Posterior cingulate gyrus (tissue), 11 donors: Measurements from ENCODE around the gene PHF11.

Experiments
- DNase-seq, 10 donors: peaks; one replicate each; pipeline versions ENCODE4 v3.0.0 to v3.0.0-alpha.2; 2020 to 2021; ENCODE audit warnings: mixed read lengths in 3 of 10
- intact Hi-C: fragments of 100-400 bp; cut with DNase I; formaldehyde crosslinking; loops from one replicate; pipeline ENCODE4 v1.15.1; 2023

The PHF11 gene

DNA sequence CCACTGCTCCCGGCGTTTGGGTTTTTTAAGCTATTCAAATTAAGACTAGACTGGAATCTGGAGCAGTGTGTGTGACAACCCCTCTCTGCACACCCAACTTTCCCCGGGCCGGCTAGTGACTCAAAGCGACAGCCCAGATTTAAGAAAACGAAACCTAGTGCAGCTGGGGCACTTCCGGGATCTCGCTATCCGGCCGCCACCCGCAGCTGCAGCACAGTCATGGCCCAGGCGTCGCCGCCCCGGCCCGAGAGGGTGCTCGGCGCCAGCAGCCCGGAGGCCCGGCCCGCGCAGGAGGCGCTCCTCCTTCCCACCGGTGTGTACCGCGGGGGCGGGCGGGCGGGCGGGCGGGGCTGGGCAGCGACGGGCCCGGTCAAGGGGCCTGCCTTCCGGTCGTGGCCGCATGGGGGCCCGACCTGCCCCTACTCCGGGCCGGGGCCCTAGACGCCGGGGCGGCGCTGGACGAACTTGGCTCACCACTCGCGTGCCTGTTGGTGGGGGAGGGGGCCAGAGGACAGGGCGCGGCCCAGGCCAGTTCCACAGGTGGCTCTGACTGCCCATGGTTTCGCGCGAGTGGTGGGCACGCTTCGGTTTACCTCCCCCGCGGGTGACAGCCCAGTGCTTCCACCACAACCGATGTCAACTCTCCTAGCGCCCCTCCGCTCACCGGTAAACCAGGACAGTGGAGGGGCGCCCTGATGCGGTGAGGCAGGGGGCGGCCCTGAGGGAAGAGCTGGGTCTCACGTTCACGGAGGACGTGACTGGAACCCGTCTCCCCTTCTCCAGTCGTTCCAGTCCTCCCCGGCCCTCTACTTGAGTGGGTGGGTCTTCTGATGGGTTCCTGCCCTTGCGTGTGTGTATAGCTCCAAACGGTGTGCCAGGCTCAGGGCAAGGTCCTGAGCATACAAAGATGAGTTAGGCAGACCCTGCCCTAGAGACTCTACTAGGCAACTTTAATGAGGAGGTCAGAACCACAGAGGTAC, at the start of gene PHF11:
TSS of gene PHF11 (plus strand) at position 171 of the 980 bp plus-strand sequence. CDS start at position 220, 49 bp downstream.
- intact Hi-C loops = loop anchor here (10.0 kb wide), 1 partner anchor 89 kb away; the partner anchor contains the start of gene RCBTB1
- peak; percentile 32 to 95 (median 61) for DNase-seq

GRCh38 chr13:49446473-49446872, 49.3 kb upstream of the PHF11 start:
- intact Hi-C loops = loop anchor here (5.0 kb wide), 1 partner anchor 46 kb away; no protein-coding TSS in a partner anchor
- no peak for DNase-seq

GRCh38 chr13:49448753-49449152, 47.0 kb upstream of the PHF11 start:
- DNase-seq = no peak
- intact Hi-C loops = loop anchor here (5.0 kb wide), 1 partner anchor 44 kb away; no protein-coding TSS in a partner anchor

DNA sequence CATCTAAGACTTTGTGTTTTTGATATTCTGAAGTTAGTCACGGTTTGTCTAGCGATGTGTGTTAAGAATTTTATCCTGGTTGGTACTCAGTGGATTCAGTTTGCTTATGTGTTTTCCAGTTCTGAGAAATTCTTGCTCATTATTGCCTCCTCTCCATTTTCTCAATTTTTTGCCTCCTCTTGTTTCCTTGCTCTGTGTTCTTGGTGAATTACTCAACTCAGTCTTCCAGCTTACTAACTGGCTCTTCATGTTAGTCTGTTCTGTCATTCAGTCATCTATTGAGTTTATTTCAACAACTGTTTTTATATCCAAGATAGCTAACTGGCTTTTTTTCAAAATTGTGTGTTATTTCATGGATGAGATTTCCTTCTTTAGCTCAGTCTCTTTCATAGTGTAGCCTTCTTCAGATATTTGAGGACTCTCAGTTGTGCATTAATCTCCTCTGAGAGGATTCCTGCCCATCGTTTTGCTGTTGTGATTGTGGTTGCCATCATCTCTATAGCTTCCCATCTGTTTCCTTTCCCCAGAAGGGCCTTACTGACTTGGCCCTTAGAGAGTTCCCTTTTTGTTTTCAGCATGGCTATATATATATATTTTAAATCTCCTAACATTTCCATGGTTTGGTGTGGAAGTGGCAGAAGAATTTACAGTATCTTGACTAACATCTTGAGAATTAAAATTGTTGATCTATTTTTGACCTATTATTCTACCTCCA, 45.5 kb upstream of the PHF11 start:
- intact Hi-C loops = no loop called here
- no peak for DNase-seq

- intact Hi-C loops = no loop called here
- DNase-seq = no peak
Observed at GRCh38 chr13:49452725-49453457, 42.9 kb upstream of the PHF11 start.

DNA sequence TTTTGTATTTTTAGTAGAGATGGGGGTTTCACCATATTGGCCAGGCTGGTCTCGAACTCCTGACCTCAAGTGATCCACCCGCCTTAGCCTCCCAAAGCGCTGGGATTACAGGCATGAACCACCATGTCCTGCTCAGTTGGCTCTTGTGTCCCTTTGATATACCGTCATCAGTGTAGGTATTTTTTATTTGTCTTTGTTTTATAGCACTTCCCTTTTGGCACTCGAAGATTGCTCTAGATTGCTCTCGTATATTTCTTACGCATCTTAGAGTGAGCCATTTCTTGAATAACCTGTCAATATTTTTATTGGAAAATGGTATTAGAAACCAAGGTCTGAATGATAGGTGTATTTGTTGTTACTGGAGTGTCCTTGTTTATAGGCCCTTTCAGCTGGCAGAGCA, 42.3 kb upstream of the PHF11 start:
- no peak for DNase-seq
- intact Hi-C loops = no loop called here

- intact Hi-C loops = no loop called here
- no peak for DNase-seq
Observed at GRCh38 chr13:49454388-49455006, 41.3 kb upstream of the PHF11 start.

DNA sequence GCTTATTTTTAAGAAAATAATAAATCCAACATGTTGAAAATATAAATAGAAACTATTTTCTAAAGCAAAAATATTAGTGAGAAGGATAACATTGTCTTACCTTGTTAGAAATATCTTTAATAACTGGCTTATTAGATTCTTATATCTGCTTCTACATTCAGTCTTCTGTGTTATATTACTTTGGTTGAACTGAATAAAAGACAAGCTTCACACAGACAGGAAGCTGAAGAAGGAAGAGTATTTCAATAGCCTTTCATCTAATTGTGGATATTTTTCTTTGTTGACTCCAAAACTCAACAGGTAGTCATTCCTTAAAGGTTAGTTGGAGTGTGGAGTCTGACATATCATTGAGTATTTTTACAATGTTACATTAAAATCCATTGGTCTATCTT, 40.8 kb upstream of the PHF11 start:
- no peak for DNase-seq
- intact Hi-C loops = no loop called here

GRCh38 chr13:49456156-49456555, 39.6 kb upstream of the PHF11 start:
- intact Hi-C loops = no loop called here

GRCh38 chr13:49457221-49457620, 38.5 kb upstream of the PHF11 start:
- intact Hi-C loops = no loop called here
- DNase-seq = no peak

More at GRCh38 chr13:49456156-49456555, 39.6 kb upstream of the PHF11 start:
- no peak for DNase-seq

- DNase-seq = no peak
- intact Hi-C loops = no loop called here
Observed at GRCh38 chr13:49459580-49459979, 36.2 kb upstream of the PHF11 start.

- no peak for DNase-seq
- intact Hi-C loops = no loop called here
Observed at GRCh38 chr13:49464085-49464484, 31.7 kb upstream of the PHF11 start.

DNA sequence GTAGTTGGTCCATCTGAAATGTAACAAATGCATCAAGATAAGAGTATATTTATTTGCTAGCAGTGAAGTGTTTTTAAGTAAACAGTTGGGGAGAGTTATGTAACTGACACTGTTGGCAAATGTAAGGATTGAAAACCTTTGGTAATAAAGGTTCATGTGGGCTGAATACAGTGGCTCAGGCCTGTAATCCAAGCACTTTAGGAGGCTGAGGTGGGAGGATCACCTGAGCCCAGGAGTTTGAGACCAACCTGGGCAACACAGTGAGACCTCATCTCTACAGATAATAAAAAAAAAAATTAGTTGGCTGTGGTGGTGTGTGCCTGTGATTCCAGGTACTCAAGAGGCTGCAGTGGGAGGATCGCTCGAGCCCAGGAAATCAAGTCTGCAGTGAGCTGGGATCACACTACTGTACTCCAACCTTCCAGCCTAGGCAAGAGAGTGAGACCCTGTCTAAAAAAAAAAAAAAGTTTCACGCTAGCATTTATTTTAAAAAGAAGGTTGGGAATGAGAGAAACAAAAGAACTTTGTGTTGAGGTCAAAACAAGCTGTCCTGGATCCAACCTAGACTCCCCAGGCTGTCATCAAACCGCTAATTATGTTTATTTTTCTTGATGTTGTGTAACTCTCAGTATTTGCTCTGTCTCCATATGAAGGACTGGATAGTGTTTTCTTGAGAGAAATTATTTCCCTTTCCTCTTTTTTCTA, 31.0 kb upstream of the PHF11 start:
- intact Hi-C loops = no loop called here
- DNase-seq = no peak

DNA sequence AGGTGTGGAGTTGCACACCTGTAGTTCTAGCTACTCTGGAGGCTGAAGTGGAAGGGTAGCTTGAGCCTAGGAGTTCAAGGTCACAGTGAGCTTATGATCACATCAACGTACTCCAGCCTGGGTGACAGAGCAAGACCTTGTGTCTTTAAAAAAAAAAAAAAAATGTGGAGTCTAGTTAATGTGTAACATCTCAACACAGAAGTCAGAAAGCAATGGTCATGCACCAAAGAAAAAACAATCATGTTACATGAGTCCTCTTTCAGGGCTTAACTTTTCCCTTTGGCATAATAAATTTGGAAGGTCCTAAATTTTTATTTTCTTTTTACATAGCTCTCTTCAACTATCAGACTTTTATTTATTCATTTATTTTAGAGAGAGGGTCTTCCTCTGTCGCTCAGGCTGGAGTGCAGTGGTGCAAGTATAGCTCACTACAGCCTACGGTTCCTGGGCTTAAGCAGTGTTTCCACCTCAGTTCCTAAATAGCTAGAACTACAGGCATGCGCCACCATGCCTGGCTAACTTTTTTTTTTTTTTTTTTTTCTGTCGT, 29.4 kb upstream of the PHF11 start:
- DNase-seq = no peak
- intact Hi-C loops = no loop called here

DNA sequence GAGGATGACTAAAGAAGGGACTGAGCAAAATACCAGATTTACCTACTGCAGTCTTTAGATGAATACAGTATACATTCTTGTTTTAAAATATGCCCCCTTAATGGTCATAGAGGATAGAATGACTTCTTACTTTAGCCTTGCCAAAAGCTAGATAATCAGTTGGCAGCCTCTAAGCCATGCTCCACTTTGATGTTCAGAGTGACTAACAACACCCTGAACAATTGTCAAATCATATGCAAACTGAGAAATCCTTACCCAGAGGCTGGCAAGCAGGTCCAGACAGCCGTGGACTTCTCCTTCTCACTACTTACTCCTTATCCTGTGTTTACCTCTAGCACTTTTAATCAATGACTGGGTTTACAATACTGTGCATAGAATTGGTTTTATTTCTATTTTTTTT, 23.6 kb upstream of the PHF11 start:
- DNase-seq = no peak
- intact Hi-C loops = no loop called here

GRCh38 chr13:49476529-49476928, 19.2 kb upstream of the PHF11 start:
- no peak for DNase-seq
- intact Hi-C loops = no loop called here

GRCh38 chr13:49481788-49482187, 14.0 kb upstream of the PHF11 start:
- intact Hi-C loops = no loop called here
- DNase-seq = no peak

GRCh38 chr13:49488563-49488962, 7.2 kb upstream of the PHF11 start:
- intact Hi-C loops = no loop called here
- no peak for DNase-seq

DNA sequence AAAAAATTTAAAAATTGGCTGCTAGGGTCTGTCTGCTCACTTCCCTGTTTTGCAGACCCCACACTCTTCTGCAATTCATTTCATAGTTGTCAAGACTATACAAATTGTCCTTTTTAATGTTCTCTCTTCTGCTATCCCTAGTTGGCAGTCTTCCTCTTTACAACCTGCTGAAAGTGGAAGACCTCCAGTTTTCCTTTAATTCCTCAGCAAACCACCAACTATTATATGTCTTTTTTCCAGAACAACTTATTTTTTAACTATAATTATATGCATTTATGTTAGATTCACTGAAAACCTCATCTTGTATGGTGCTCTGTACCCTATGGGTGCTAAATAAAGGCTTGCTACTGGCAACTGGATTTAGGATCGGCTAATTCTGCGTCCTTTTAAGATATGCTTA, 1.1 kb upstream of the PHF11 start:
- DNase-seq = no peak
- intact Hi-C loops = loop anchor here (5.0 to 10.0 kb wide), 3 partner anchors 47 to 113 kb away; partner anchors contain the start of gene RCBTB1
